OCI-LY1 (cell line): ENCODE results near the gene RNF168.
"Not testable (repeated sequence)": the region's sequence is repeated elsewhere in the genome, so short reads cannot be mapped to it uniquely, and the experiment has no call there.

Source experiments
- H2AFZ ChIP-seq: fragments of 200-600 bp; sonication (generic), shearing (Covaris generic); 2 replicates; pipeline ENCODE4 v1.6.0; 2014; ENCODE audit warnings: antibody characterized with exemption, mild to moderate bottlenecking, low read length
- H3F3A ChIP-seq: fragments of 200-600 bp; sonication (generic), shearing (Covaris generic); 2 replicates; pipeline ENCODE4 v1.6.0; 2014; ENCODE audit warnings: mild to moderate bottlenecking, antibody characterized with exemption, low read length, moderate library complexity; ENCODE audit not compliant: insufficient read depth
- H3K27ac ChIP-seq: fragments of 200-600 bp; sonication (generic); 2 replicates; pipeline ENCODE4 v1.5.1; 2014; ENCODE audit warnings: low read length, mixed run types, mild to moderate bottlenecking, low read depth; ENCODE audit not compliant: poor library complexity, severe bottlenecking
- H3K27me3 ChIP-seq: fragments of 200-600 bp; sonication (generic); 2 replicates; pipeline ENCODE4 v1.6.0; 2014; ENCODE audit warnings: antibody characterized with exemption, mild to moderate bottlenecking, low read length, moderate library complexity; ENCODE audit not compliant: insufficient read depth
- H3K36me3 ChIP-seq: fragments of 200-600 bp; sonication (generic); 2 replicates; pipeline ENCODE4 v1.6.1; 2014; ENCODE audit warnings: mild to moderate bottlenecking, antibody characterized with exemption, low read length, moderate library complexity, mixed read lengths; ENCODE audit not compliant: insufficient read depth
- H3K4me1 ChIP-seq: fragments of 200-600 bp; sonication (generic); 2 replicates; pipeline ENCODE4 v1.5.1; 2014; ENCODE audit warnings: mild to moderate bottlenecking, low read length, moderate library complexity; ENCODE audit not compliant: insufficient read depth, severe bottlenecking
- H3K4me2 ChIP-seq: fragments of 200-600 bp; sonication (generic), shearing (Covaris generic); 2 replicates; pipeline ENCODE4 v1.6.1; 2014; ENCODE audit warnings: low read length
- H3K4me3 ChIP-seq: fragments of 200-600 bp; sonication (generic); 2 replicates; pipeline ENCODE4 v1.5.1; 2014; ENCODE audit warnings: low read length, low read depth, mild to moderate bottlenecking, mixed read lengths; ENCODE audit not compliant: poor library complexity, severe bottlenecking
- H3K79me2 ChIP-seq: fragments of 200-600 bp; shearing (Covaris generic); 2 replicates; pipeline ENCODE4 v1.6.1; 2016; ENCODE audit warnings: mixed run types, low read length, mixed read lengths; ENCODE audit not compliant: insufficient read depth
- H3K9ac ChIP-seq: fragments of 200-600 bp; sonication (generic), shearing (Covaris generic); 2 replicates; pipeline ENCODE4 v1.6.1; 2014; ENCODE audit warnings: mild to moderate bottlenecking, low read length, mixed read lengths
- H3K9me2 ChIP-seq: fragments of 200-600 bp; sonication (generic), shearing (Covaris generic); 2 replicates; pipeline ENCODE4 v1.6.1; 2014; ENCODE audit warnings: low read depth, mild to moderate bottlenecking, low read length, mixed read lengths
- H3K9me3 ChIP-seq: fragments of 200-600 bp; shearing (Covaris generic); 2 replicates; pipeline ENCODE4 v1.6.1; 2014; ENCODE audit warnings: low read length, mixed read lengths
- H4K20me1 ChIP-seq: fragments of 200-600 bp; sonication (generic), shearing (Covaris generic); 2 replicates; pipeline ENCODE4 v1.6.0; 2016; ENCODE audit warnings: mild to moderate bottlenecking, low read length; ENCODE audit not compliant: insufficient read depth
- EZH2 ChIP-seq: fragments of 200-600 bp; sonication (generic), shearing (Covaris generic); IDR thresholded peaks from 2 replicates; pipeline ENCODE4 v1.8.0; 2017; ENCODE audit warnings: borderline replicate concordance, mixed run types, mild to moderate bottlenecking, antibody characterized with exemption, low read length, moderate library complexity, mixed read lengths
- TF ChIP-seq, protein P1 (sequence below): fragments of 200-600 bp; sonication (generic), shearing (Covaris generic); IDR thresholded peaks from 2 replicates; pipeline ENCODE4 v1.5.1; 2017; ENCODE audit warnings: mild to moderate bottlenecking, antibody characterized with exemption, low read length, moderate library complexity, mixed read lengths

Gene RNF168

DNA sequence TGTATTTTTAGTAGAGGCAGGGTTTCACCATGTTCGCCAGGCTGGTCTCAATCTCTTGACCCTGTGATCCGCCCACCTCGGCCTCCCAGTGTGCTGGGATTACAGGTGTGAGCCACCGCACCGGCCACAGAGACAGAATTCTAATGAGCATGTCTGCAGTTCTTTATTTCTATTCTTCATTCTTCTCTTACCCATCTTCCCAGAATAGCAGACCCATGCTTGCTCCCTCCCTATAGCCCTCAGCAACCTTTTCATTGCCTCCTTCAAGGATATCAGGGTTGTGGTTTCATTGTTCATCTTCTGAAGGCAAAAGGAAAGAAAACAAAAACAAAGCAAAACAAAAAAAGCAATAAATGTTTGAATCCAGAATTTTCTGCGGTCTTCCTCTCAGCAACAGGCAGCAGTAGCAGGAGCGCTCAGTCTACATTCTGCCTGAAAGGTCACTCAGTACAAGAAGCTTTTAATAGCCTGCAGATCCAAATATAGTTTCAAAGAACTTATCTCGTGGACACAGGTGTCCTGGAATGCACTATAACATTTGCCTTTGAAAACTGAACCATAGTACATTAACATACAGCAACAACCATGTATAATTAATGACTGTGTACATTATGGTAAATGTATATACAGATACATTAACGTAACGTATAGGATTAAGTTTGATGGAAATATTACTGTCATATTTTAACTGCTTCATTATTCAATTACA lies 11.5 kb upstream of the RNF168 start, which contains the start of gene SMCO1:
SMCO1 (minus strand) TSS at position 434 of the 709 bp plus-strand sequence; CDS start at position 297, 137 bp downstream.
- no peaks in the 10 kb centered on the region for H3F3A ChIP-seq
- H3K9me2 ChIP-seq = no peaks in the 10 kb centered on the region
- no peaks in the 10 kb centered on the region for H3K36me3 ChIP-seq
- no peak within 1 kb of the TSS for H3K27ac ChIP-seq
- no peaks in the 10 kb centered on the region for H3K79me2 ChIP-seq
- no peak within 1 kb of the TSS for H3K4me2 ChIP-seq
- no peak within 1 kb of the TSS for H2AFZ ChIP-seq
- H4K20me1 ChIP-seq = no peaks in the 10 kb centered on the region
- H3K27me3 ChIP-seq = no peaks in the 10 kb centered on the region; the same call in 1 of the 2 replicates
- H3K4me3 ChIP-seq = no peak within 1 kb of the TSS
- H3K4me1 ChIP-seq = peaks cover 9% of the 10 kb centered on the region
- TF ChIP-seq, protein P1, sequence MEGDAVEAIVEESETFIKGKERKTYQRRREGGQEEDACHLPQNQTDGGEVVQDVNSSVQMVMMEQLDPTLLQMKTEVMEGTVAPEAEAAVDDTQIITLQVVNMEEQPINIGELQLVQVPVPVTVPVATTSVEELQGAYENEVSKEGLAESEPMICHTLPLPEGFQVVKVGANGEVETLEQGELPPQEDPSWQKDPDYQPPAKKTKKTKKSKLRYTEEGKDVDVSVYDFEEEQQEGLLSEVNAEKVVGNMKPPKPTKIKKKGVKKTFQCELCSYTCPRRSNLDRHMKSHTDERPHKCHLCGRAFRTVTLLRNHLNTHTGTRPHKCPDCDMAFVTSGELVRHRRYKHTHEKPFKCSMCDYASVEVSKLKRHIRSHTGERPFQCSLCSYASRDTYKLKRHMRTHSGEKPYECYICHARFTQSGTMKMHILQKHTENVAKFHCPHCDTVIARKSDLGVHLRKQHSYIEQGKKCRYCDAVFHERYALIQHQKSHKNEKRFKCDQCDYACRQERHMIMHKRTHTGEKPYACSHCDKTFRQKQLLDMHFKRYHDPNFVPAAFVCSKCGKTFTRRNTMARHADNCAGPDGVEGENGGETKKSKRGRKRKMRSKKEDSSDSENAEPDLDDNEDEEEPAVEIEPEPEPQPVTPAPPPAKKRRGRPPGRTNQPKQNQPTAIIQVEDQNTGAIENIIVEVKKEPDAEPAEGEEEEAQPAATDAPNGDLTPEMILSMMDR = no peak
- TF ChIP-seq EZH2 = no peak
- H3K9ac ChIP-seq = no peak within 1 kb of the TSS
- peaks cover 17% of the 10 kb centered on the region for H3K9me3 ChIP-seq

GRCh38 chr3:196514350-196514716 lies 10.8 kb upstream of the RNF168 start:
- no peaks in the 10 kb centered on the region for H3K36me3 ChIP-seq
- no peaks in the 10 kb centered on the region for H3K9me2 ChIP-seq
- H4K20me1 ChIP-seq = no peaks in the 10 kb centered on the region
- H3K9me3 ChIP-seq = peaks cover 9% of the 10 kb centered on the region
- H3K9ac ChIP-seq = no peak overlapping the region
- no peak overlapping the region for H3K4me3 ChIP-seq
- H3K79me2 ChIP-seq = no peaks in the 10 kb centered on the region
- H3K27ac ChIP-seq = no peak overlapping the region
- H3K4me1 ChIP-seq = peaks cover 9% of the 10 kb centered on the region
- H3K27me3 ChIP-seq = no peaks in the 10 kb centered on the region; the same call in 1 of the 2 replicates
- no peaks in the 10 kb centered on the region for H3F3A ChIP-seq
- TF ChIP-seq, protein P1 = no peak
- no peak for TF ChIP-seq EZH2
- no peak overlapping the region for H2AFZ ChIP-seq
- H3K4me2 ChIP-seq = no peak overlapping the region

DNA sequence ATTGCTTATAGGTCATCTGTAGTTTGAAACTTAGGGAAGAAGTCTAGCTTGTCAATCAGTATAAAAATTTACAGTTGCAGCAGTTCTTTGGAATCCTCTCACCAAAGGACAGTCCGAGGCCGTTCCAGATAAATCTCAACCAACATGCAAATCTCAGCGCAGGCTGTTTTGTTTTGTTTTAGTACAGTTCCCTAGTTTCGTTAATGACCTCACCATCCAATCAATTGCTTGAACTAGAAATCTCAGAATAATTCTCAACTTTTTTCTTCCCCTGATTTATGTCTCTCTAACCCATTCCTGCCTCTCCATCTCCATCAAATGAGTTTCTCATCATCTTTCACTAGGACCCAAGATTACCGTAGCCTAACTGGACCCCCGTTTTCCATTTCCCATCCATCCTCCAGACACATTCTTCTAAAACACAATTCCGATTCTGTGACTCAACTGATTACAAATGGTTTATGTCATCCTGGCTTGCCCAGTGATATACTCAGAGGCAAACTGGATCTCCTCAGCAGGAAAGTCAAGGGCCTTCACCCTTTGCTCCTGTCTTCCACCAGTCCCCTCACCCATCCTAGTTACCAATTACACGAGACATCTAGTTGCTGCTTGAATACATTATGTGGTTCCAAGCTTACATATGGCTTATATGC lies 10.3 kb upstream of the RNF168 start:
- H4K20me1 ChIP-seq = no peaks in the 10 kb centered on the region
- no peak for TF ChIP-seq EZH2
- H3K4me1 ChIP-seq = peaks cover 9% of the 10 kb centered on the region

GRCh38 chr3:196511646-196512425 lies 8.3 kb upstream of the RNF168 start:
- peaks cover 11% of the 10 kb centered on the region for H3K9me3 ChIP-seq
- H3K27me3 ChIP-seq, H3K79me2 ChIP-seq, H3K27ac ChIP-seq, H3K9me2 ChIP-seq, H3K4me3 ChIP-seq, H4K20me1 ChIP-seq, H2AFZ ChIP-seq, H3K4me1 ChIP-seq, H3K4me2 ChIP-seq, H3F3A ChIP-seq, H3K9ac ChIP-seq, H3K36me3 ChIP-seq: not testable (repeated sequence)

More for the DNA sequence above, 10.3 kb upstream of the RNF168 start:
- no peaks in the 10 kb centered on the region for H3K9me2 ChIP-seq
- no peaks in the 10 kb centered on the region for H3K36me3 ChIP-seq
- H3K4me2 ChIP-seq = no peak overlapping the region
- H3K9me3 ChIP-seq = peaks cover 5% of the 10 kb centered on the region
- no peak overlapping the region for H3K4me3 ChIP-seq
- H2AFZ ChIP-seq = no peak overlapping the region
- no peaks in the 10 kb centered on the region for H3K79me2 ChIP-seq
- no peaks in the 10 kb centered on the region for H3F3A ChIP-seq
- no peaks in the 10 kb centered on the region; the same call in 1 of the 2 replicates for H3K27me3 ChIP-seq
- no peak overlapping the region for H3K27ac ChIP-seq
- H3K9ac ChIP-seq = no peak overlapping the region

DNA sequence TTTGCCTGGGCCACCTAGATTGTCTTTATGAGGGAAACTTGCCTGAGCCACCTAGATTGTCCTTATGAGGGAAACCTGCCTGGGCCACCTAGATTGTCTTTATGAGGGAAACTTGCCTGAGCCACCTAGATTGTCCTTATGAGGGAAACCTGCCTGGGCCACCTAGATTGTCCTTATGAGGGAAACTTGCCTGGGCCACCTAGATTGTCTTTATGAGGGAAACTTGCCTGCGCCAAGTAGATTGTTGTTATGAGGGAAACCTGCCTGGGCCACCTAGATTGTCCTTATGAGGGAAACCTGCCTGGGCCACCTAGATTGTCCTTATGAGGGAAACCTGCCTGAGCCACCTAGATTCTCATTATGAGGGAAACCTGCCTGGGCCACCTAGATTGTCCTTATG lies 7.5 kb upstream of the RNF168 start:
- H3K4me1 ChIP-seq, H3K27ac ChIP-seq, H3K27me3 ChIP-seq, H3K4me2 ChIP-seq, H3K79me2 ChIP-seq, H2AFZ ChIP-seq, H3K4me3 ChIP-seq, H4K20me1 ChIP-seq, H3K36me3 ChIP-seq, H3F3A ChIP-seq, H3K9ac ChIP-seq, H3K9me2 ChIP-seq: not testable (repeated sequence)
- peaks cover 18% of the 10 kb centered on the region for H3K9me3 ChIP-seq
